Esophagus squamous epithelium (tissue), 4 donors: ENCODE measurements around the gene MPPED2.

ENCODE experiments used
- POLR2A ChIP-seq, 4 donors: fragments of 450-650 bp; IDR thresholded peaks; one replicate each; pipeline ENCODE4 v1.6.1; 2017; ENCODE audit warnings: antibody characterized with exemption in 4 of 4, mild to moderate bottlenecking in 4 of 4, moderate library complexity in 3 of 4
- TF ChIP-seq, protein P1 (sequence below), 6 experiments: fragments of 450-650 bp in 4 of 6; fragments of 200-600 bp in 2 of 6; sonication (generic) in 2 of 6; IDR thresholded peaks; one replicate each; pipeline ENCODE4 v1.5.1; 2016 to 2019; ENCODE audit warnings: antibody characterized with exemption in 6 of 6, mild to moderate bottlenecking in 4 of 6, moderate library complexity in 4 of 6

DNA sequence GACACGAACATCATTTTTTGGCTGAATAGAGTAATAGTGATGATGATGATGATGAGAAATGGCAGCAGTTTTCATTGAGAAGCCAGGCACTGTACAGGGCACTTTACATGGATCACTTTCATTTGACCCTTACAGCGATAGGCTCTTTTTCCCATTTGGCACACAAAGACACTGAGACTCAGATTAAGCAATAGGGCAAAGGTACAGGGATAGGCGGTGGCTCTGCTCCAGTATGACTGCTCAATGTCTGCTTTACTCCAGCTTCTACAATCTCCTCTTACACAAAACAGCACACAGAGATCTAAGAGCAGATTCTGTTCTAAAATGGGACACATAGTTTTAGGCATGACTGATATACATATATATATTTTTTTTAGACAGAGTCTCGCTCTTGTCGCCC, 40.6 kb downstream of the MPPED2 start:
- TF ChIP-seq, protein P1, sequence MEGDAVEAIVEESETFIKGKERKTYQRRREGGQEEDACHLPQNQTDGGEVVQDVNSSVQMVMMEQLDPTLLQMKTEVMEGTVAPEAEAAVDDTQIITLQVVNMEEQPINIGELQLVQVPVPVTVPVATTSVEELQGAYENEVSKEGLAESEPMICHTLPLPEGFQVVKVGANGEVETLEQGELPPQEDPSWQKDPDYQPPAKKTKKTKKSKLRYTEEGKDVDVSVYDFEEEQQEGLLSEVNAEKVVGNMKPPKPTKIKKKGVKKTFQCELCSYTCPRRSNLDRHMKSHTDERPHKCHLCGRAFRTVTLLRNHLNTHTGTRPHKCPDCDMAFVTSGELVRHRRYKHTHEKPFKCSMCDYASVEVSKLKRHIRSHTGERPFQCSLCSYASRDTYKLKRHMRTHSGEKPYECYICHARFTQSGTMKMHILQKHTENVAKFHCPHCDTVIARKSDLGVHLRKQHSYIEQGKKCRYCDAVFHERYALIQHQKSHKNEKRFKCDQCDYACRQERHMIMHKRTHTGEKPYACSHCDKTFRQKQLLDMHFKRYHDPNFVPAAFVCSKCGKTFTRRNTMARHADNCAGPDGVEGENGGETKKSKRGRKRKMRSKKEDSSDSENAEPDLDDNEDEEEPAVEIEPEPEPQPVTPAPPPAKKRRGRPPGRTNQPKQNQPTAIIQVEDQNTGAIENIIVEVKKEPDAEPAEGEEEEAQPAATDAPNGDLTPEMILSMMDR (IDR thresholded peaks at IDR 0.05): no peak
- no peak for TF ChIP-seq POLR2A (IDR thresholded peaks at IDR 0.05)
